Keratinocyte (primary cell): Measurements from ENCODE around the gene INPP5A. TPM values are rescaled to one million over a fixed set of nuclear protein-coding genes. Genes with fewer than 3 reads are reported as not detected.

Experiments used
- DNase-seq: peaks from one replicate; pipeline ENCODE4 v3.0.0-alpha.2; 2011; ENCODE audit warnings: low read depth, missing footprints, low spot score
- FAIRE-seq: peaks from 2 replicates; lab custom pipeline; 2011; peaks lifted over from hg19 to GRCh38; lab: Jason Lieb, UNC
- H2AFZ ChIP-seq: 2 replicates; pipeline ENCODE4 v1.6.0; 2012; ENCODE audit warnings: low read length, control low read depth, inconsistent platforms; ENCODE audit not compliant: control insufficient read depth
- H3K27ac ChIP-seq: 2 replicates; pipeline ENCODE4 v1.5.1; 2011; ENCODE audit warnings: low read length; ENCODE audit not compliant: control insufficient read depth, insufficient read depth
- H3K27me3 ChIP-seq: 3 replicates; pipeline ENCODE4 v1.6.0; 2011; ENCODE audit warnings: low read length; ENCODE audit not compliant: control insufficient read depth, insufficient read depth; ENCODE audit errors: extremely low read depth
- H3K36me3 ChIP-seq, 2 experiments: 2 replicates in 1 of 2; 3 replicates in 1 of 2; pipeline ENCODE4 v1.5.1; 2011; ENCODE audit warnings: low read length in 2 of 2, mild to moderate bottlenecking in 1 of 2; ENCODE audit not compliant: control insufficient read depth in 2 of 2, insufficient read depth in 2 of 2; ENCODE audit errors: extremely low read depth in 1 of 2
- H3K4me1 ChIP-seq: 3 replicates; pipeline ENCODE4 v1.5.1; 2011; ENCODE audit warnings: low read length; ENCODE audit not compliant: control insufficient read depth, insufficient read depth; ENCODE audit errors: extremely low read depth
- H3K4me2 ChIP-seq: 3 replicates; pipeline ENCODE4 v1.6.0; 2011; ENCODE audit warnings: low read depth, low read length; ENCODE audit not compliant: control insufficient read depth, insufficient read depth; ENCODE audit errors: extremely low read depth
- H3K4me3 ChIP-seq, 3 experiments: fragments of 200-600 bp in 1 of 3; sonication (generic) in 1 of 3; 2 replicates in 2 of 3; 3 replicates in 1 of 3; pipeline ENCODE4 v1.5.1; 2011 to 2016; ENCODE audit warnings: low read length in 3 of 3, mild to moderate bottlenecking in 3 of 3, control low read depth in 2 of 3, inconsistent platforms in 1 of 3, low read depth in 1 of 3, mixed read lengths in 1 of 3, mixed run types in 1 of 3, moderate library complexity in 1 of 3; ENCODE audit not compliant: control insufficient read depth in 2 of 3, insufficient read depth in 2 of 3; ENCODE audit errors: extremely low read depth in 1 of 3
- H3K79me2 ChIP-seq: 2 replicates; pipeline ENCODE4 v1.6.0; 2012; ENCODE audit warnings: low read length; ENCODE audit not compliant: control insufficient read depth, insufficient read depth
- H3K9ac ChIP-seq: 3 replicates; pipeline ENCODE4 v1.6.0; 2011; ENCODE audit warnings: low read length; ENCODE audit not compliant: control insufficient read depth, insufficient read depth; ENCODE audit errors: extremely low read depth
- H3K9me1 ChIP-seq: 3 replicates; pipeline ENCODE4 v1.6.0; 2011; ENCODE audit warnings: low read length; ENCODE audit not compliant: control insufficient read depth, insufficient read depth; ENCODE audit errors: extremely low read depth
- H3K9me3 ChIP-seq: 2 replicates; pipeline ENCODE4 v1.5.1; 2012; ENCODE audit warnings: low read depth, low read length; ENCODE audit not compliant: control insufficient read depth
- H4K20me1 ChIP-seq: 3 replicates; pipeline ENCODE4 v1.6.0; 2011; ENCODE audit warnings: low read length; ENCODE audit not compliant: control insufficient read depth, insufficient read depth; ENCODE audit errors: extremely low read depth
- CTCF ChIP-seq, 3 experiments: IDR thresholded peaks in 1 of 3; conservative IDR thresholded peaks in 1 of 3; optimal IDR thresholded peaks in 1 of 3; 2 replicates in 2 of 3; 3 replicates in 1 of 3; pipeline versions ENCODE3 to v1.5.1; 2011; ENCODE audit warnings: low read length in 3 of 3, mild to moderate bottlenecking in 3 of 3, moderate library complexity in 2 of 3, control low read depth in 1 of 3, inconsistent platforms in 1 of 3; ENCODE audit not compliant: insufficient read depth in 2 of 3; ENCODE audit errors: extremely low read depth in 1 of 3
- EZH2 ChIP-seq: IDR thresholded peaks from one replicate; pipeline ENCODE4 v1.6.1; 2012; ENCODE audit warnings: inconsistent platforms, mild to moderate bottlenecking, low read length, moderate library complexity
- dilution Hi-C: fragments of 300-500 bp; cut with MboI; formaldehyde crosslinking; loops from one replicate; pipeline ENCODE4 v1.7.0; 2020; ENCODE audit warnings: low sequenced_read_pairs; ENCODE audit not compliant: extremely low pct_ligation_motif_present
- polyA plus RNA-seq, 5 experiments: library from polyadenylated mRNA; depleted of rRNA in 3 of 5; stranded (reverse) in 3 of 5; stranded (forward) in 1 of 5; unstranded in 1 of 5; fragments of >200 nt; gene quantifications; 1 replicate in 1 of 5; 2 replicates in 3 of 5; 3 replicates in 1 of 5; pipeline versions ENCODE4 v1.2.1 to v1.2.3, GENCODE V29; 2011 to 2012; ENCODE audit warnings: missing spikeins in 2 of 5, low read depth in 1 of 5, low replicate concordance in 1 of 5

INPP5A gene
- polyA plus RNA-seq, 1 donor (not counting 4 experiments of a cell fraction or from before 2014, with no cell fraction given): 11.2 TPM

- FAIRE-seq: no peak
- no peak overlapping the region for H3K4me3 ChIP-seq
- H3K36me3 ChIP-seq: no peaks in the 10 kb centered on the region
- no peaks in the 10 kb centered on the region for H3K4me1 ChIP-seq
- no peak for DNase-seq
- no peak for TF ChIP-seq EZH2
- TF ChIP-seq CTCF (optimal IDR thresholded peaks at IDR 0.05 in 1 of 3, IDR thresholded peaks at IDR 0.05 in 1 of 3, conservative IDR thresholded peaks at IDR 0.05 in 1 of 3; ENCODE audit: extremely low read depth in 1 of 3, insufficient read depth in 2 of 3, low read length in 3 of 3): no peak
- H3K27me3 ChIP-seq: peaks cover 21% of the 10 kb centered on the region
- H4K20me1 ChIP-seq: no peaks in the 10 kb centered on the region
- no peak overlapping the region for H3K4me2 ChIP-seq
- H2AFZ ChIP-seq: no peak overlapping the region
- no peak overlapping the region for H3K9ac ChIP-seq
- H3K9me3 ChIP-seq: peaks cover 7% of the 10 kb centered on the region
- no peaks in the 10 kb centered on the region for H3K79me2 ChIP-seq
- dilution Hi-C loops: no loop called here
- no peaks in the 10 kb centered on the region for H3K9me1 ChIP-seq
- no peak overlapping the region for H3K27ac ChIP-seq
Measured at GRCh38 chr10:132829403-132829802, 291.8 kb downstream of the INPP5A start.

- Histone ChIP-seq H3K4me2 (no peak overlapping the region), H3K27me3 (peaks cover 22% of the 10 kb centered on the region), H3K27ac (no peak overlapping the region), H3K36me3 (no peaks in the 10 kb centered on the region), H2AFZ (no peak overlapping the region), H3K4me1 (no peaks in the 10 kb centered on the region), H4K20me1 (no peaks in the 10 kb centered on the region), H3K79me2 (no peaks in the 10 kb centered on the region), H3K9ac (no peak overlapping the region), H3K4me3 (no peak overlapping the region), H3K9me3 (peaks cover 2% of the 10 kb centered on the region), H3K9me1 (no peaks in the 10 kb centered on the region)
- dilution Hi-C loops: no loop called here
- FAIRE-seq (no peak), DNase-seq (no peak)
- TF ChIP-seq EZH2 (no peak), CTCF (optimal IDR thresholded peaks at IDR 0.05 in 1 of 3, IDR thresholded peaks at IDR 0.05 in 1 of 3, conservative IDR thresholded peaks at IDR 0.05 in 1 of 3; ENCODE audit: extremely low read depth in 1 of 3, insufficient read depth in 2 of 3, low read length in 3 of 3) (no peak)
Measured at GRCh38 chr10:132832186-132832969, 294.8 kb downstream of the INPP5A start.

Other genes with a start within 250 kb of the INPP5A start
- gene STK32C, start 229.8 kb upstream of the INPP5A start, polyA plus RNA-seq: 4.0 to 4.7 TPM (median 4.1 TPM) in 3 replicates
- gene LRRC27, start 205.6 kb upstream of the INPP5A start, polyA plus RNA-seq: 3.0 to 3.5 TPM (median 3.1 TPM) in 3 replicates
- gene PWWP2B, start 140.6 kb upstream of the INPP5A start, polyA plus RNA-seq: 3.1 to 6.5 TPM (median 3.8 TPM) in 3 replicates
- not detected in 3 replicates for gene NKX6-2, start 248.4 kb downstream of the INPP5A start, polyA plus RNA-seq